Cardiac muscle cell (in vitro differentiated cells and primary cell): Measurements from ENCODE around the gene FOXK1. TPM values are rescaled to one million over a fixed set of nuclear protein-coding genes. Genes with fewer than 3 reads are reported as not detected.

Experiments used
- DNase-seq, 2 donors: peaks; one replicate each; pipeline versions ENCODE4 v3.0.0 to v3.0.0-alpha.2; 2010 to 2017; ENCODE audit warnings: low read depth in 1 of 2, low spot score in 1 of 2
- H3K27ac ChIP-seq: fragments of 200-600 bp; sonication (generic); 2 replicates; pipeline ENCODE4 v1.5.1; 2016
- H3K27me3 ChIP-seq: fragments of 200-600 bp; sonication (generic); 2 replicates; pipeline ENCODE4 v1.6.0; 2016; ENCODE audit warnings: control low read depth
- H3K36me3 ChIP-seq: fragments of 200-600 bp; sonication (generic); 2 replicates; pipeline ENCODE4 v1.5.1; 2016; ENCODE audit warnings: control low read depth
- H3K4me1 ChIP-seq: fragments of 200-600 bp; sonication (generic); 2 replicates; pipeline ENCODE4 v1.8.1; 2017; ENCODE audit warnings: low read depth, mild to moderate bottlenecking, mixed run types
- H3K4me3 ChIP-seq: fragments of 200-600 bp; sonication (generic); 2 replicates; pipeline ENCODE4 v1.5.1; 2016; ENCODE audit warnings: mild to moderate bottlenecking
- H3K9me3 ChIP-seq: fragments of 200-600 bp; sonication (generic); 2 replicates; pipeline ENCODE4 v1.5.1; 2017; ENCODE audit warnings: low read depth, mild to moderate bottlenecking, control low read depth
- CTCF ChIP-seq: IDR thresholded peaks from 2 replicates; pipeline ENCODE4 v1.5.1; 2012; ENCODE audit warnings: low read depth, mild to moderate bottlenecking, low read length
- polyA plus RNA-seq: library from polyadenylated mRNA; unstranded; fragments of >200 nt; fragmentation: Nextera tagmentation; extraction: Ambion mirVana; gene quantifications from 2 replicates; pipeline ENCODE4 v1.2.1, GENCODE V29; 2016
- total RNA-seq: library from RNA; depleted of rRNA; stranded (reverse); fragments of >200 nt; gene quantifications from 2 replicates; pipeline ENCODE4 v1.2.3, GENCODE V29; 2016

Gene FOXK1
- total and polyA plus RNA-seq, 2 experiments from 2014 or later = 8.7 to 55.0 TPM

- H3K9me3 ChIP-seq = no peaks in the 10 kb centered on the region
- H3K27ac ChIP-seq = no peak overlapping the region
- no peaks in the 10 kb centered on the region for H3K27me3 ChIP-seq
- no peak overlapping the region for H3K4me3 ChIP-seq
- H3K4me1 ChIP-seq = no peaks in the 10 kb centered on the region
- no peak for DNase-seq
- TF ChIP-seq CTCF = no peak
- H3K36me3 ChIP-seq = no peaks in the 10 kb centered on the region
Observed at GRCh38 chr7:4653771-4654170, 28.3 kb upstream of the FOXK1 start.

GRCh38 chr7:4655311-4655710 is 26.8 kb upstream of the FOXK1 start:
- Histone ChIP-seq H3K27me3 (no peaks in the 10 kb centered on the region), H3K27ac (no peak overlapping the region), H3K4me3 (no peak overlapping the region), H3K36me3 (no peaks in the 10 kb centered on the region), H3K9me3 (no peaks in the 10 kb centered on the region), H3K4me1 (no peaks in the 10 kb centered on the region)
- no peak for TF ChIP-seq CTCF
- no peak for DNase-seq

GRCh38 chr7:4655896-4656295 is 26.2 kb upstream of the FOXK1 start:
- no peak overlapping the region for H3K27ac ChIP-seq
- no peaks in the 10 kb centered on the region for H3K36me3 ChIP-seq
- H3K27me3 ChIP-seq = no peaks in the 10 kb centered on the region
- no peak for TF ChIP-seq CTCF
- H3K4me3 ChIP-seq = no peak overlapping the region
- H3K4me1 ChIP-seq = no peaks in the 10 kb centered on the region
- no peak for DNase-seq
- H3K9me3 ChIP-seq = no peaks in the 10 kb centered on the region

GRCh38 chr7:4657640-4658417 is 24.3 kb upstream of the FOXK1 start:
- H3K4me3 ChIP-seq = no peak overlapping the region
- no peaks in the 10 kb centered on the region for H3K27me3 ChIP-seq
- H3K9me3 ChIP-seq = no peaks in the 10 kb centered on the region
- no peaks in the 10 kb centered on the region for H3K36me3 ChIP-seq
- no peak for DNase-seq
- H3K27ac ChIP-seq = no peak overlapping the region
- no peaks in the 10 kb centered on the region for H3K4me1 ChIP-seq
- TF ChIP-seq CTCF = no peak

- no peak for TF ChIP-seq CTCF
- no peaks in the 10 kb centered on the region for H3K9me3 ChIP-seq
- H3K36me3 ChIP-seq = no peaks in the 10 kb centered on the region
- no peak for DNase-seq
- no peak overlapping the region for H3K4me3 ChIP-seq
- no peaks in the 10 kb centered on the region for H3K27me3 ChIP-seq
- no peak overlapping the region for H3K27ac ChIP-seq
- no peaks in the 10 kb centered on the region for H3K4me1 ChIP-seq
Observed at GRCh38 chr7:4659551-4660286, 22.4 kb upstream of the FOXK1 start.
